HepG2 (cell line): ENCODE results near the gene MAN1A1. TPM values are rescaled to one million over a fixed set of nuclear protein-coding genes. Genes with fewer than 3 reads are reported as not detected.

Experiments
- GMEB2 ChIP-seq: IDR thresholded peaks from 2 replicates; pipeline ENCODE4 v1.6.1; 2016; ENCODE audit warnings: missing biosample characterization, missing genetic modification reagents, low read depth
- GPN1 ChIP-seq: sonication (generic); formaldehyde crosslinking; IDR thresholded peaks from 2 replicates; pipeline ENCODE4 v1.5.1; 2020; ENCODE audit warnings: missing genetic modification reagents, borderline replicate concordance
- NFAT5 ChIP-seq: sonication (generic); formaldehyde crosslinking; IDR thresholded peaks from 2 replicates; pipeline ENCODE4 v1.4.0; 2020; ENCODE audit warnings: missing genetic modification reagents
- NRL ChIP-seq: sonication (generic); formaldehyde crosslinking; IDR thresholded peaks from 2 replicates; pipeline ENCODE4 v1.5.0; 2020; ENCODE audit warnings: missing genetic modification reagents, mild to moderate bottlenecking, moderate library complexity, borderline replicate concordance
- ZFP37 ChIP-seq: sonication (generic); formaldehyde crosslinking; IDR thresholded peaks from 2 replicates; pipeline ENCODE4 v1.4.0; 2020; ENCODE audit warnings: missing genetic modification reagents, borderline replicate concordance
- ZNF576 ChIP-seq: sonication (generic); formaldehyde crosslinking; IDR thresholded peaks from 2 replicates; pipeline ENCODE4 v1.4.0; 2020; ENCODE audit warnings: mild to moderate bottlenecking, missing genetic modification reagents
- ZNF788 ChIP-seq: sonication (generic); formaldehyde crosslinking; IDR thresholded peaks from 2 replicates; pipeline ENCODE4 v1.5.0; 2020; ENCODE audit warnings: mild to moderate bottlenecking, missing genetic modification reagents, borderline replicate concordance
- polyA plus RNA-seq, 8 experiments: library from polyadenylated mRNA; depleted of rRNA in 3 of 8; stranded (reverse) in 7 of 8; unstranded in 1 of 8; fragments of >200 nt; fragmentation: Illumina TruSeq in 4 of 8; extraction: Trizol in 4 of 8; gene quantifications; 2 replicates each; pipeline versions ENCODE4 v1.2.1 to v1.2.3, GENCODE V29; 2011 to 2016; ENCODE audit warnings: low read depth in 4 of 8, missing spikeins in 1 of 8, mixed read lengths in 1 of 8; ENCODE audit not compliant: insufficient read depth in 1 of 8
- total RNA-seq, 5 experiments: library from RNA; depleted of rRNA; stranded (reverse); fragments of >200 nt; fragmentation: Illumina TruSeq; extraction: Trizol; gene quantifications; 2 replicates each; pipeline ENCODE4 v1.2.3, GENCODE V29; 2016; ENCODE audit warnings: low read depth in 1 of 5

MAN1A1 gene
- total and polyA plus RNA-seq, 2 of the 13 experiments (the other 11 are each of a cell fraction or from before 2014, with no cell fraction given) = 156 to 236 TPM

GRCh38 chr6:119297049-119297448 is 52.5 kb downstream of the MAN1A1 start (continued):
- no peak for TF ChIP-seq NFAT5 (CRISPR knock-in tag)
- no peak for TF ChIP-seq ZNF788 (CRISPR knock-in tag)
- TF ChIP-seq ZNF576 = no peak
- TF ChIP-seq GMEB2 (CRISPR knock-in tag) = no peak
- TF ChIP-seq ZFP37 (CRISPR knock-in tag) = no peak
- TF ChIP-seq GPN1 (CRISPR knock-in tag) = no peak
- TF ChIP-seq NRL = no peak
